ENCODE results near the gene C3orf52. TPM values are rescaled to one million over a fixed set of nuclear protein-coding genes. Genes with fewer than 3 reads are reported as not detected.
A peak's percentile ranks its signal among the peaks of the same experiment; 100 is the strongest.

C3orf52 gene
- total and polyA plus RNA-seq, 10 of the 15 experiments (the other 5 are each of a cell fraction or from before 2014, with no cell fraction given): 0.15 to 1.9 (median 0.73) TPM

GRCh38 chr3:112132975-112133448 lies 46.8 kb downstream of the C3orf52 start, which contains the start of gene GCSAM (continued):
- TF ChIP-seq MLLT1 (IDR thresholded peaks at IDR 0.05) (peak; percentile 99), MYB (IDR thresholded peaks at IDR 0.05; ENCODE audit: borderline replicate concordance, low read depth, low read length) (0 out of 2 replicates have a peak, but pooled peaks have one; percentile 73), GATAD2B (conservative IDR thresholded peaks at IDR 0.05; ENCODE audit: low read depth) (peak; percentile 99), NRF1 (conservative IDR thresholded peaks at IDR 0.05; ENCODE audit: low read depth, low read length) (peak; percentile 63), RAD21 (IDR thresholded peaks at IDR 0.05; ENCODE audit: insufficient read depth, low read depth, low read length) (peak; percentile 41; the same call in 1 of the 2 replicates), MTA2 (IDR thresholded peaks at IDR 0.05; ENCODE audit: low read depth) (peak; percentile 82), ZBED1 (IDR thresholded peaks at IDR 0.05; ENCODE audit: borderline replicate concordance) (peak; percentile 89; the same call in 1 of the 2 replicates), ZNF687 (IDR thresholded peaks at IDR 0.05) (peak; percentile 97), POU2F2 (IDR thresholded peaks at IDR 0.05; ENCODE audit: borderline replicate concordance, low read depth, low read length) (peak; percentile 82; the same call in 2 of the 3 replicates), ZNF24 (IDR thresholded peaks at IDR 0.05) (peak; percentile 67; the same call in 1 of the 2 replicates), TCF12 (IDR thresholded peaks at IDR 0.05; ENCODE audit: low read depth, low read length) (peak; percentile 87), ZSCAN29 (IDR thresholded peaks at IDR 0.05) (0 out of 2 replicates have a peak, but pooled peaks have one; percentile 8), SMAD5 (IDR thresholded peaks at IDR 0.05; ENCODE audit: low read depth) (peak; percentile 97), CBFB (IDR thresholded peaks at IDR 0.05; ENCODE audit: low read depth) (peak; percentile 78), EGR1 (IDR thresholded peaks at IDR 0.05; ENCODE audit: borderline replicate concordance in 1 of 2, low read depth in 2 of 2, low read length in 2 of 2) (0 out of 3 replicates have a peak, but pooled peaks of 1 of the 2 experiments have one; percentile 7), MEF2B (IDR thresholded peaks at IDR 0.05; ENCODE audit: partially characterized antibody, poor library complexity, severe bottlenecking) (peak; percentile 99), RELA (IDR thresholded peaks at IDR 0.05; ENCODE audit: borderline replicate concordance, partially characterized antibody) (peak; percentile 81), POLR2AphosphoS5 (IDR thresholded peaks at IDR 0.05; ENCODE audit: low read length) (peak; percentile 97)
- TF ChIP-seq, protein P1, sequence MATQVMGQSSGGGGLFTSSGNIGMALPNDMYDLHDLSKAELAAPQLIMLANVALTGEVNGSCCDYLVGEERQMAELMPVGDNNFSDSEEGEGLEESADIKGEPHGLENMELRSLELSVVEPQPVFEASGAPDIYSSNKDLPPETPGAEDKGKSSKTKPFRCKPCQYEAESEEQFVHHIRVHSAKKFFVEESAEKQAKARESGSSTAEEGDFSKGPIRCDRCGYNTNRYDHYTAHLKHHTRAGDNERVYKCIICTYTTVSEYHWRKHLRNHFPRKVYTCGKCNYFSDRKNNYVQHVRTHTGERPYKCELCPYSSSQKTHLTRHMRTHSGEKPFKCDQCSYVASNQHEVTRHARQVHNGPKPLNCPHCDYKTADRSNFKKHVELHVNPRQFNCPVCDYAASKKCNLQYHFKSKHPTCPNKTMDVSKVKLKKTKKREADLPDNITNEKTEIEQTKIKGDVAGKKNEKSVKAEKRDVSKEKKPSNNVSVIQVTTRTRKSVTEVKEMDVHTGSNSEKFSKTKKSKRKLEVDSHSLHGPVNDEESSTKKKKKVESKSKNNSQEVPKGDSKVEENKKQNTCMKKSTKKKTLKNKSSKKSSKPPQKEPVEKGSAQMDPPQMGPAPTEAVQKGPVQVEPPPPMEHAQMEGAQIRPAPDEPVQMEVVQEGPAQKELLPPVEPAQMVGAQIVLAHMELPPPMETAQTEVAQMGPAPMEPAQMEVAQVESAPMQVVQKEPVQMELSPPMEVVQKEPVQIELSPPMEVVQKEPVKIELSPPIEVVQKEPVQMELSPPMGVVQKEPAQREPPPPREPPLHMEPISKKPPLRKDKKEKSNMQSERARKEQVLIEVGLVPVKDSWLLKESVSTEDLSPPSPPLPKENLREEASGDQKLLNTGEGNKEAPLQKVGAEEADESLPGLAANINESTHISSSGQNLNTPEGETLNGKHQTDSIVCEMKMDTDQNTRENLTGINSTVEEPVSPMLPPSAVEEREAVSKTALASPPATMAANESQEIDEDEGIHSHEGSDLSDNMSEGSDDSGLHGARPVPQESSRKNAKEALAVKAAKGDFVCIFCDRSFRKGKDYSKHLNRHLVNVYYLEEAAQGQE (IDR thresholded peaks at IDR 0.05; ENCODE audit: low read depth, low read length): no peak
- TF ChIP-seq, protein P2, sequence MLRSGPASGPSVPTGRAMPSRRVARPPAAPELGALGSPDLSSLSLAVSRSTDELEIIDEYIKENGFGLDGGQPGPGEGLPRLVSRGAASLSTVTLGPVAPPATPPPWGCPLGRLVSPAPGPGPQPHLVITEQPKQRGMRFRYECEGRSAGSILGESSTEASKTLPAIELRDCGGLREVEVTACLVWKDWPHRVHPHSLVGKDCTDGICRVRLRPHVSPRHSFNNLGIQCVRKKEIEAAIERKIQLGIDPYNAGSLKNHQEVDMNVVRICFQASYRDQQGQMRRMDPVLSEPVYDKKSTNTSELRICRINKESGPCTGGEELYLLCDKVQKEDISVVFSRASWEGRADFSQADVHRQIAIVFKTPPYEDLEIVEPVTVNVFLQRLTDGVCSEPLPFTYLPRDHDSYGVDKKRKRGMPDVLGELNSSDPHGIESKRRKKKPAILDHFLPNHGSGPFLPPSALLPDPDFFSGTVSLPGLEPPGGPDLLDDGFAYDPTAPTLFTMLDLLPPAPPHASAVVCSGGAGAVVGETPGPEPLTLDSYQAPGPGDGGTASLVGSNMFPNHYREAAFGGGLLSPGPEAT (IDR thresholded peaks at IDR 0.05; ENCODE audit: low read depth): peak; percentile 94
